LNCaP clone FGC (cell line): ENCODE data around the gene FSTL4.

ENCODE experiments used
- DNase-seq: peaks from one replicate; pipeline ENCODE4 v3.0.0-alpha.2; 2011; ENCODE audit warnings: low read depth
- H3K4me3 ChIP-seq: 2 replicates; pipeline ENCODE4 v1.5.1; 2011; ENCODE audit warnings: mild to moderate bottlenecking, low read depth, low read length, control low read depth
- CTCF ChIP-seq: IDR thresholded peaks from 2 replicates; pipeline ENCODE4 v1.5.1; 2012; ENCODE audit warnings: mild to moderate bottlenecking; ENCODE audit not compliant: control insufficient read depth, insufficient read depth; ENCODE audit errors: extremely low read depth

Gene FSTL4

GRCh38 chr5:133423618-133424282, 188.6 kb downstream of the FSTL4 start:
- no peak for DNase-seq
- no peak overlapping the region for H3K4me3 ChIP-seq
- TF ChIP-seq CTCF: peak; percentile 97

GRCh38 chr5:133423011-133423617, 189.2 kb downstream of the FSTL4 start:
- DNase-seq: no peak
- no peak for TF ChIP-seq CTCF
- H3K4me3 ChIP-seq: no peak overlapping the region

GRCh38 chr5:133421806-133422205, 190.5 kb downstream of the FSTL4 start:
- no peak overlapping the region for H3K4me3 ChIP-seq
- no peak for TF ChIP-seq CTCF
- no peak for DNase-seq

GRCh38 chr5:133421394-133421793, 190.9 kb downstream of the FSTL4 start:
- TF ChIP-seq CTCF: 0 out of 2 replicates have a peak, but pooled peaks have one; percentile 22
- DNase-seq: no peak
- no peak overlapping the region for H3K4me3 ChIP-seq

- no peak for TF ChIP-seq CTCF
- DNase-seq: no peak
- no peak overlapping the region for H3K4me3 ChIP-seq
Measured at GRCh38 chr5:133420440-133421301, 191.7 kb downstream of the FSTL4 start.

GRCh38 chr5:133415906-133416305, 196.4 kb downstream of the FSTL4 start:
- DNase-seq: no peak
- H3K4me3 ChIP-seq: no peak overlapping the region
- TF ChIP-seq CTCF: no peak
